ENCODE data around the gene NRP2.

DNA sequence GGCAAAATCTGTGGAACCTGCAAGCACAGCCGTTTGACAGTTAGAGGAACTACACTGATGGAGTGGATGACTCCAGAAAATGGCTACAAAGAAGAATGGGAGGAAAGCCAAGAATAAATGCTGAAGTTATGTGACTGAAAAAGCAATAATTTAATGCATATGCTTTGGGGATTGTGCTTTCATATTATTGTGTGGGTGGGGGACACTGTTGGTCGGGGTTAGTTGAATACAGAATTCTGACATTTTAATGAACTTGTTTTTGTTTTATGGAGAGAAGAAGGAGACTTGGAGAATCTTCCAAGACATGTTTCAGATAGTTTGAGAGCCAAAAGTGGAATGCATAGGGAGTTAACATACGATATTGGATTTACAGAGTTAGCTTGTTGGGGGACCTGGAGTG is 68.5 kb downstream of the NRP2 start:
- TF ChIP-seq, protein P1, sequence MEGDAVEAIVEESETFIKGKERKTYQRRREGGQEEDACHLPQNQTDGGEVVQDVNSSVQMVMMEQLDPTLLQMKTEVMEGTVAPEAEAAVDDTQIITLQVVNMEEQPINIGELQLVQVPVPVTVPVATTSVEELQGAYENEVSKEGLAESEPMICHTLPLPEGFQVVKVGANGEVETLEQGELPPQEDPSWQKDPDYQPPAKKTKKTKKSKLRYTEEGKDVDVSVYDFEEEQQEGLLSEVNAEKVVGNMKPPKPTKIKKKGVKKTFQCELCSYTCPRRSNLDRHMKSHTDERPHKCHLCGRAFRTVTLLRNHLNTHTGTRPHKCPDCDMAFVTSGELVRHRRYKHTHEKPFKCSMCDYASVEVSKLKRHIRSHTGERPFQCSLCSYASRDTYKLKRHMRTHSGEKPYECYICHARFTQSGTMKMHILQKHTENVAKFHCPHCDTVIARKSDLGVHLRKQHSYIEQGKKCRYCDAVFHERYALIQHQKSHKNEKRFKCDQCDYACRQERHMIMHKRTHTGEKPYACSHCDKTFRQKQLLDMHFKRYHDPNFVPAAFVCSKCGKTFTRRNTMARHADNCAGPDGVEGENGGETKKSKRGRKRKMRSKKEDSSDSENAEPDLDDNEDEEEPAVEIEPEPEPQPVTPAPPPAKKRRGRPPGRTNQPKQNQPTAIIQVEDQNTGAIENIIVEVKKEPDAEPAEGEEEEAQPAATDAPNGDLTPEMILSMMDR (IDR thresholded peaks at IDR 0.05): no peak
- no peak for TF ChIP-seq EZH2 (IDR thresholded peaks at IDR 0.05; ENCODE audit: borderline replicate concordance, insufficient read depth, low read depth, low read length, poor library complexity, severe bottlenecking)

Data from B cell (primary cell).